Endothelial cell of umbilical vein (primary cell): ENCODE measurements around the gene LCMT1.

Experiments used
- EZH2 ChIP-seq: IDR thresholded peaks from 2 replicates; pipeline ENCODE4 v1.6.1; 2012; ENCODE audit warnings: borderline replicate concordance, low read depth, mild to moderate bottlenecking, moderate library complexity, low read length, inconsistent platforms; ENCODE audit not compliant: severe bottlenecking
- MAX ChIP-seq: IDR thresholded peaks from 2 replicates; pipeline ENCODE4 v1.6.1; 2011; ENCODE audit not compliant: insufficient read depth, insufficient read length
- POLR2A ChIP-seq: IDR thresholded peaks from 2 replicates; pipeline ENCODE4 v1.6.1; 2012; ENCODE audit warnings: low read depth, mild to moderate bottlenecking, control low read depth, low read length
- POLR2AphosphoS5 ChIP-seq: IDR thresholded peaks from 2 replicates; pipeline ENCODE4 v1.6.1; 2012; ENCODE audit warnings: low read depth, mild to moderate bottlenecking, control low read depth, low read length, moderate library complexity; ENCODE audit not compliant: insufficient read depth
- TF ChIP-seq, protein P1 (sequence below), 2 donors: IDR thresholded peaks; 1 replicate in 1 of 2; 2 replicates in 1 of 2; pipeline ENCODE4 v1.5.1; 2011; ENCODE audit warnings: low read length in 2 of 2, mild to moderate bottlenecking in 2 of 2, moderate library complexity in 2 of 2, control low read depth in 1 of 2, inconsistent platforms in 1 of 2, low read depth in 1 of 2; ENCODE audit not compliant: insufficient read depth in 1 of 2; ENCODE audit errors: extremely low read depth in 1 of 2

GRCh38 chr16:25199457-25199856, 87.9 kb downstream of the LCMT1 start:
- TF ChIP-seq, protein P1, sequence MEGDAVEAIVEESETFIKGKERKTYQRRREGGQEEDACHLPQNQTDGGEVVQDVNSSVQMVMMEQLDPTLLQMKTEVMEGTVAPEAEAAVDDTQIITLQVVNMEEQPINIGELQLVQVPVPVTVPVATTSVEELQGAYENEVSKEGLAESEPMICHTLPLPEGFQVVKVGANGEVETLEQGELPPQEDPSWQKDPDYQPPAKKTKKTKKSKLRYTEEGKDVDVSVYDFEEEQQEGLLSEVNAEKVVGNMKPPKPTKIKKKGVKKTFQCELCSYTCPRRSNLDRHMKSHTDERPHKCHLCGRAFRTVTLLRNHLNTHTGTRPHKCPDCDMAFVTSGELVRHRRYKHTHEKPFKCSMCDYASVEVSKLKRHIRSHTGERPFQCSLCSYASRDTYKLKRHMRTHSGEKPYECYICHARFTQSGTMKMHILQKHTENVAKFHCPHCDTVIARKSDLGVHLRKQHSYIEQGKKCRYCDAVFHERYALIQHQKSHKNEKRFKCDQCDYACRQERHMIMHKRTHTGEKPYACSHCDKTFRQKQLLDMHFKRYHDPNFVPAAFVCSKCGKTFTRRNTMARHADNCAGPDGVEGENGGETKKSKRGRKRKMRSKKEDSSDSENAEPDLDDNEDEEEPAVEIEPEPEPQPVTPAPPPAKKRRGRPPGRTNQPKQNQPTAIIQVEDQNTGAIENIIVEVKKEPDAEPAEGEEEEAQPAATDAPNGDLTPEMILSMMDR (IDR thresholded peaks at IDR 0.05; ENCODE audit: extremely low read depth in 1 of 2, insufficient read depth in 1 of 2, low read depth in 1 of 2, low read length in 2 of 2), result no peak
- TF ChIP-seq MAX, result no peak
- no peak for TF ChIP-seq POLR2A
- no peak for TF ChIP-seq POLR2AphosphoS5
- TF ChIP-seq EZH2, result no peak
